WERI-Rb-1 (cell line): ENCODE measurements around the gene PTH1R.

ENCODE experiments used
- DNase-seq: peaks from one replicate; pipeline ENCODE4 v3.0.0-alpha.2; 2020
- H3K27ac ChIP-seq: fragments of 250-450 bp; sonication (Bioruptor Pico); 2 replicates; pipeline ENCODE4 v1.5.1; 2020; ENCODE audit warnings: mild to moderate bottlenecking, moderate library complexity
- H3K27me3 ChIP-seq: fragments of 250-450 bp; sonication (Bioruptor Pico); 2 replicates; pipeline ENCODE4 v1.5.1; 2021; ENCODE audit warnings: mild to moderate bottlenecking, low read depth, moderate library complexity; ENCODE audit not compliant: insufficient read depth, severe bottlenecking
- H3K36me3 ChIP-seq: fragments of 250-450 bp; sonication (Bioruptor Pico); 2 replicates; pipeline ENCODE4 v1.5.1; 2020; ENCODE audit warnings: mild to moderate bottlenecking, moderate library complexity
- H3K4me3 ChIP-seq: 2 replicates; pipeline ENCODE4 v1.5.1; 2011; ENCODE audit warnings: low read depth, mild to moderate bottlenecking, control low read depth, low read length
- H3K9me3 ChIP-seq: fragments of 250-450 bp; sonication (Bioruptor Pico); 2 replicates; pipeline ENCODE4 v1.5.1; 2021; ENCODE audit warnings: mild to moderate bottlenecking, moderate library complexity; ENCODE audit not compliant: severe bottlenecking
- CTCF ChIP-seq: IDR thresholded peaks from 2 replicates; pipeline ENCODE4 v1.5.1; 2011; ENCODE audit warnings: low read depth, mild to moderate bottlenecking, control low read depth, inconsistent platforms, low read length

The PTH1R gene

GRCh38 chr3:46843508-46843907, 34.0 kb upstream of the PTH1R start:
- Histone ChIP-seq H3K4me3 (no peak overlapping the region), H3K36me3 (no peaks in the 10 kb centered on the region), H3K9me3 (peaks cover 10% of the 10 kb centered on the region), H3K27ac (no peak overlapping the region), H3K27me3 (no peaks in the 10 kb centered on the region)
- TF ChIP-seq CTCF = no peak
- DNase-seq = no peak

- H3K27ac ChIP-seq = no peak overlapping the region
- H3K36me3 ChIP-seq = no peaks in the 10 kb centered on the region
- no peak for TF ChIP-seq CTCF
- DNase-seq = no peak
- H3K27me3 ChIP-seq = no peaks in the 10 kb centered on the region
- no peak overlapping the region for H3K4me3 ChIP-seq
- H3K9me3 ChIP-seq = peaks cover under 1% of the 10 kb centered on the region
Observed at GRCh38 chr3:46844397-46844796, 33.1 kb upstream of the PTH1R start.

- H3K4me3 ChIP-seq = peak overlapping the region; percentile 46
- no peaks in the 10 kb centered on the region for H3K36me3 ChIP-seq
- no peaks in the 10 kb centered on the region for H3K27me3 ChIP-seq
- no peak for TF ChIP-seq CTCF
- peak; percentile 31 for DNase-seq
- H3K9me3 ChIP-seq = no peaks in the 10 kb centered on the region
- peak overlapping the region; percentile 59 for H3K27ac ChIP-seq
Observed at GRCh38 chr3:46844881-46845312, 32.6 kb upstream of the PTH1R start.

GRCh38 chr3:46845397-46845859, 32.1 kb upstream of the PTH1R start:
- DNase-seq = no peak
- H3K36me3 ChIP-seq = no peaks in the 10 kb centered on the region
- H3K4me3 ChIP-seq = peak overlapping the region; percentile 46
- no peaks in the 10 kb centered on the region for H3K27me3 ChIP-seq
- peak overlapping the region; percentile 59 for H3K27ac ChIP-seq
- TF ChIP-seq CTCF = no peak
- no peaks in the 10 kb centered on the region for H3K9me3 ChIP-seq

- Histone ChIP-seq H3K36me3 (no peaks in the 10 kb centered on the region), H3K4me3 (peak overlapping the region; percentile 46), H3K27me3 (no peaks in the 10 kb centered on the region), H3K9me3 (no peaks in the 10 kb centered on the region), H3K27ac (peak overlapping the region; percentile 59)
- peak; percentile 40; the same call in 1 of the 2 replicates for TF ChIP-seq CTCF
- DNase-seq = peak; percentile 78
Observed at GRCh38 chr3:46845860-46846623, 31.5 kb upstream of the PTH1R start.
